ENCODE measurements around the gene FNDC3B.

DNA sequence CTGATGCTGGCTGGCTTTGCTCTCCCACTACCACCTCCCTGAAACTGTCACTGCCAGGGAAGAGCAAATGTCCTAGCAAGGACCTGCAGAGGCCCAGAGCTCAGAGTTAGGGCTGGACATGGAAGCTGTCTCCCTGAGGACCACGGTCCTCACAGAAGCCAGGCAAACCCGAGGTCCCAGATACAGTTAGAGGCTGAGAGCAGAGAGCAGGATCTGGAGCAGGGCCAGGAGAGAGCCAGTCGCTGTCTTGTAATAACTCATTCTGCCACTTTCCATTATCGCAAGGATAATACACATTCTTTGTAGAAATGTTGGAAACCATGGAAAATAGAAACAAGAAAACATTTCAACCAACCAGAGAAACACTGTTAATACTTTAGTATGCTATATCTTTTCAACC, 398.8 kb downstream of the FNDC3B start:
- TF ChIP-seq, protein P1, sequence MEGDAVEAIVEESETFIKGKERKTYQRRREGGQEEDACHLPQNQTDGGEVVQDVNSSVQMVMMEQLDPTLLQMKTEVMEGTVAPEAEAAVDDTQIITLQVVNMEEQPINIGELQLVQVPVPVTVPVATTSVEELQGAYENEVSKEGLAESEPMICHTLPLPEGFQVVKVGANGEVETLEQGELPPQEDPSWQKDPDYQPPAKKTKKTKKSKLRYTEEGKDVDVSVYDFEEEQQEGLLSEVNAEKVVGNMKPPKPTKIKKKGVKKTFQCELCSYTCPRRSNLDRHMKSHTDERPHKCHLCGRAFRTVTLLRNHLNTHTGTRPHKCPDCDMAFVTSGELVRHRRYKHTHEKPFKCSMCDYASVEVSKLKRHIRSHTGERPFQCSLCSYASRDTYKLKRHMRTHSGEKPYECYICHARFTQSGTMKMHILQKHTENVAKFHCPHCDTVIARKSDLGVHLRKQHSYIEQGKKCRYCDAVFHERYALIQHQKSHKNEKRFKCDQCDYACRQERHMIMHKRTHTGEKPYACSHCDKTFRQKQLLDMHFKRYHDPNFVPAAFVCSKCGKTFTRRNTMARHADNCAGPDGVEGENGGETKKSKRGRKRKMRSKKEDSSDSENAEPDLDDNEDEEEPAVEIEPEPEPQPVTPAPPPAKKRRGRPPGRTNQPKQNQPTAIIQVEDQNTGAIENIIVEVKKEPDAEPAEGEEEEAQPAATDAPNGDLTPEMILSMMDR (conservative IDR thresholded peaks at IDR 0.05; ENCODE audit: low read length), result no peak
- TF ChIP-seq EZH2phosphoT487 (IDR thresholded peaks at IDR 0.05; ENCODE audit: borderline replicate concordance), result no peak

All from Loucy (cell line).